Sigmoid colon (tissue), 4 donors: Measurements from ENCODE around the gene LIPK.

Experiments used
- CTCF ChIP-seq, 4 experiments: fragments of 450-650 bp in 3 of 4; fragments of 200-600 bp in 1 of 4; IDR thresholded peaks; one replicate each; pipeline ENCODE4 v1.5.1; 2016 to 2019; ENCODE audit warnings: antibody characterized with exemption in 4 of 4, mild to moderate bottlenecking in 3 of 4, moderate library complexity in 2 of 4
- POLR2A ChIP-seq, 2 donors: fragments of 450-650 bp; IDR thresholded peaks; one replicate each; pipeline ENCODE4 v1.6.1; 2016; ENCODE audit warnings: antibody characterized with exemption in 2 of 2, mild to moderate bottlenecking in 2 of 2, moderate library complexity in 2 of 2
- POLR2AphosphoS5 ChIP-seq, 4 donors: sonication (generic); formaldehyde crosslinking; IDR thresholded peaks; one replicate each; pipeline ENCODE4 v1.6.1; 2017; ENCODE audit warnings: antibody characterized with exemption in 4 of 4

DNA sequence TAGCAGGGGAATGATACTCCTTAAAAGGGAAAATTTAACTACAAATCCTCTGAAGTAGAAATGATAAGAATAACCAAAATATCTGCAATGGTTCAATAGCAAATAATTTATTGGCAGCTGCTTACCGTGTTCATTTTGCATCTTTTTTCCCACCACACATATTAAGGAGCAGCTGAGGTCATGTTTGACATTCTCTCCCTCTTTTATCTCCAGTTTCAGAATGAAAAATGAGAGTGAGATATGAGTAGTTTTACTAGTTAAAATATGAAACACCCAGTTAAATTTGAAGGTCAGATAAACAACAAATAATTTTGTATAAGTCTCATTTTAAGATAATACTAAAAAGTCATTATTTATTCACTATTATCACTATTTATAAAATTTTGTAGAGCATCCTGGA, 56.9 kb downstream of the LIPK start:
- no peak for TF ChIP-seq CTCF (IDR thresholded peaks at IDR 0.05)
- TF ChIP-seq POLR2AphosphoS5 (IDR thresholded peaks at IDR 0.05) = no peak
- no peak for TF ChIP-seq POLR2A (IDR thresholded peaks at IDR 0.05)
